K562 (cell line): Measurements from ENCODE around the gene YPEL1. TPM values are rescaled to one million over a fixed set of nuclear protein-coding genes. Genes with fewer than 3 reads are reported as not detected.

Source experiments
- FOXM1 ChIP-seq, 2 experiments: fragments of 450-650 bp in 1 of 2; sonication (generic) in 1 of 2; formaldehyde crosslinking in 1 of 2; IDR thresholded peaks; 2 replicates each; pipeline versions ENCODE4 v1.6.1 to v1.9.0; 2017 to 2022; ENCODE audit warnings: low read depth in 2 of 2, mild to moderate bottlenecking in 2 of 2, missing genetic modification reagents in 1 of 2, moderate library complexity in 1 of 2
- GTF2F1 ChIP-seq: IDR thresholded peaks from 2 replicates; pipeline ENCODE4 v1.6.1; 2011; ENCODE audit warnings: low read depth, low read length, improper control_type of control experiment
- HDAC1 ChIP-seq, 2 experiments: fragments of 450-650 bp; IDR thresholded peaks; 2 replicates each; pipeline ENCODE4 v1.6.1; 2016 to 2017; ENCODE audit warnings: inconsistent platforms in 1 of 2, mild to moderate bottlenecking in 1 of 2, moderate library complexity in 1 of 2
- JUND ChIP-seq, 2 experiments: IDR thresholded peaks; 2 replicates in 1 of 2; 3 replicates in 1 of 2; pipeline ENCODE4 v1.6.1; 2011; ENCODE audit warnings: borderline replicate concordance in 2 of 2, low read depth in 2 of 2, low read length in 2 of 2, improper control_type of control experiment in 1 of 2, missing biosample characterization in 1 of 2, missing genetic modification characterization in 1 of 2, missing genetic modification reagents in 1 of 2
- KLF6 ChIP-seq: fragments of 250-450 bp; sonication (Bioruptor Pico); IDR thresholded peaks from 2 replicates; pipeline ENCODE4 v1.4.0; 2020; ENCODE audit warnings: mild to moderate bottlenecking, moderate library complexity, borderline replicate concordance
- NEUROD1 ChIP-seq: fragments of 150-350 bp; IDR thresholded peaks from 2 replicates; pipeline ENCODE4 v1.6.1; 2014; ENCODE audit warnings: borderline replicate concordance, low read length, low read depth; ENCODE audit not compliant: partially characterized antibody
- OTX1 ChIP-seq: fragments of 450-650 bp; formaldehyde crosslinking; IDR thresholded peaks from 2 replicates; pipeline ENCODE4 v1.4.0; 2022; ENCODE audit warnings: mild to moderate bottlenecking
- PHTF2 ChIP-seq: fragments of 250-450 bp; sonication (Bioruptor Pico); IDR thresholded peaks from 2 replicates; pipeline ENCODE4 v1.5.0; 2021; ENCODE audit warnings: mild to moderate bottlenecking
- POLR2AphosphoS2 ChIP-seq: IDR thresholded peaks from 2 replicates; pipeline ENCODE4 v1.6.1; 2012; ENCODE audit warnings: low read length, improper control_type of control experiment
- SP1 ChIP-seq: sonication (generic); formaldehyde crosslinking; IDR thresholded peaks from 2 replicates; pipeline ENCODE4 v1.8.1; 2022; ENCODE audit warnings: mild to moderate bottlenecking, missing genetic modification reagents
- TAF15 ChIP-seq: fragments of 200-400 bp; formaldehyde crosslinking; IDR thresholded peaks from 2 replicates; pipeline ENCODE4 v1.6.1; 2017; ENCODE audit warnings: mild to moderate bottlenecking, low read depth, low read length, moderate library complexity
- ZBTB43 ChIP-seq: sonication (generic); formaldehyde crosslinking; IDR thresholded peaks from 2 replicates; pipeline ENCODE4 v1.8.0; 2023; ENCODE audit warnings: mild to moderate bottlenecking, missing genetic modification reagents
- ZNF239 ChIP-seq: fragments of 250-450 bp; sonication (Bioruptor Pico); IDR thresholded peaks from 2 replicates; pipeline ENCODE4 v1.4.0; 2020; ENCODE audit warnings: mild to moderate bottlenecking
- ZNF274 ChIP-seq: IDR thresholded peaks from 2 replicates; pipeline ENCODE4 v1.6.1; 2011; ENCODE audit warnings: low read depth, mild to moderate bottlenecking, low read length, moderate library complexity, borderline replicate concordance
- ZNF324 ChIP-seq: fragments of 250-450 bp; sonication (Bioruptor Pico); IDR thresholded peaks from 2 replicates; pipeline ENCODE4 v1.4.0; 2020; ENCODE audit warnings: mild to moderate bottlenecking
- ZNF57 ChIP-seq: fragments of 450-650 bp; formaldehyde crosslinking; IDR thresholded peaks from 2 replicates; pipeline ENCODE4 v1.4.0; 2020; ENCODE audit warnings: mild to moderate bottlenecking, moderate library complexity
- polyA plus RNA-seq, 8 experiments: library from polyadenylated mRNA; depleted of rRNA in 4 of 8; stranded (reverse) in 5 of 8; unstranded in 3 of 8; fragments of >200 nt; fragmentation: Nextera tagmentation in 2 of 8; fragmentation: Illumina TruSeq in 1 of 8; extraction: Ambion mirVana in 2 of 8; extraction: Trizol in 1 of 8; gene quantifications; 2 replicates each; pipeline versions ENCODE4 v1.2.1 to v1.2.3, GENCODE V29; 2011 to 2014; ENCODE audit warnings: inconsistent platforms in 1 of 8, missing spikeins in 1 of 8
- total RNA-seq, 7 experiments: library from RNA; depleted of rRNA in 6 of 7; stranded (reverse); fragments of >200 nt in 6 of 7; fragmentation: Illumina TruSeq in 2 of 7; extraction: Trizol in 2 of 7; gene quantifications; 2 replicates each; pipeline versions ENCODE4 v1.2.1 to v1.2.3, GENCODE V29; 2011 to 2021; ENCODE audit warnings: low replicate concordance in 1 of 7
- TF ChIP-seq, protein P1 (sequence below), 2 experiments: fragments of 150-350 bp in 1 of 2; IDR thresholded peaks; 2 replicates each; pipeline ENCODE4 v1.6.1; 2012 to 2016; ENCODE audit warnings: low read depth in 2 of 2, low read length in 2 of 2, mild to moderate bottlenecking in 1 of 2, moderate library complexity in 1 of 2

The YPEL1 gene
- total and polyA plus RNA-seq, 9 of the 15 experiments (the other 6 are each of a cell fraction or from before 2014, with no cell fraction given) = 0.07 to 2.2 (median 0.46) TPM

DNA sequence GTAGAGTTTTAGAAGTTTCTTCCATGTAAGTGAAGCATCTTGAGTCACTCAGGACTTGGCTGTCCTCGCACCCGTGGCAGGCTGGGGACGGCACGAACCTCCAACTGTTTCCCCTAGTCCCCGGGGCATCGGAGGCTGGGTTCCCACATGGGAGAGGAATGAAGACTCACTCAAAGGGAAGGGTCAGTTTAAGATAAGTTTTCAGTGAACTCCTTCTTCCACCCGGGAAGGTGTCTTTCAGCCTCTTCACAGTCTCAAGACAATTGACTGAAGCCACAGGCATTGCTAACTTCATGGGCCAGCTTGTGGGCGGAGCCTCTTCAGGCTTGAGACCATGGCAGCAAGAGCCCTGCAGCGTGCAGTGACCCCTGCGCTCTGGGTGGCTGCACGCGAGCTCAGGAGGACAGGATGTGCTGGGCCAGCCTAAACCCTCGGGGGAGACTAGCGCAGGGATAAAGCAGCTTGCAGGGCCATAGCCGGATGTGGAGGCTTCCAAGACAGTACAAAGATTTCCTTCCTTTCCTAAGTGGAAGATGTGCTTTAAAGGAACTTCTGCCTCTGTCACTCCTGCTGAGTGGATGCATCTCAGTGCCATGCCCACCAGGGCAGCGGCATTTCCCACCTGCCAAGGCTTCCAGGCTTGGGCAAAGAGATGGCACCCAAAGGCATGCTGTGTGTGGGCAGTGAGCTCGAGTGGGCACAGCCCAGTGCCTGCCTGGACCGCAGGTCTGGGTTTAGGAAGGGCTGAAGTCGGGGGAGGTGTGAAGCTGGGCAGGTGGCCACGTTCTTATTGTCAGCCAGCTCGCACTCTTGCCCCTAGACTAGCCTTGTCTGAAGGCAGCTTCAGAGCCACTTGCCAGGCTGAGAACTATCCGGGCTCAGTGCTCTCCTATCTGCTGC lies 36.9 kb downstream of the YPEL1 start (continued):
- TF ChIP-seq JUND (IDR thresholded peaks at IDR 0.05; ENCODE audit: borderline replicate concordance, low read depth, low read length) = no peak
- TF ChIP-seq JUND (tag; IDR thresholded peaks at IDR 0.05; ENCODE audit: borderline replicate concordance, low read depth, low read length) = no peak
- TF ChIP-seq FOXM1 (IDR thresholded peaks at IDR 0.05; ENCODE audit: low read depth) = no peak
- no peak for TF ChIP-seq FOXM1 (CRISPR knock-in tag; IDR thresholded peaks at IDR 0.05; ENCODE audit: low read depth)
- TF ChIP-seq PHTF2 = no peak
- TF ChIP-seq HDAC1 (IDR thresholded peaks at IDR 0.05) = no peak
- 0 out of 2 replicates have a peak, but pooled peaks have one; percentile 40 for TF ChIP-seq GTF2F1
- no peak for TF ChIP-seq KLF6 (CRISPR knock-in tag)
- TF ChIP-seq, protein P1, sequence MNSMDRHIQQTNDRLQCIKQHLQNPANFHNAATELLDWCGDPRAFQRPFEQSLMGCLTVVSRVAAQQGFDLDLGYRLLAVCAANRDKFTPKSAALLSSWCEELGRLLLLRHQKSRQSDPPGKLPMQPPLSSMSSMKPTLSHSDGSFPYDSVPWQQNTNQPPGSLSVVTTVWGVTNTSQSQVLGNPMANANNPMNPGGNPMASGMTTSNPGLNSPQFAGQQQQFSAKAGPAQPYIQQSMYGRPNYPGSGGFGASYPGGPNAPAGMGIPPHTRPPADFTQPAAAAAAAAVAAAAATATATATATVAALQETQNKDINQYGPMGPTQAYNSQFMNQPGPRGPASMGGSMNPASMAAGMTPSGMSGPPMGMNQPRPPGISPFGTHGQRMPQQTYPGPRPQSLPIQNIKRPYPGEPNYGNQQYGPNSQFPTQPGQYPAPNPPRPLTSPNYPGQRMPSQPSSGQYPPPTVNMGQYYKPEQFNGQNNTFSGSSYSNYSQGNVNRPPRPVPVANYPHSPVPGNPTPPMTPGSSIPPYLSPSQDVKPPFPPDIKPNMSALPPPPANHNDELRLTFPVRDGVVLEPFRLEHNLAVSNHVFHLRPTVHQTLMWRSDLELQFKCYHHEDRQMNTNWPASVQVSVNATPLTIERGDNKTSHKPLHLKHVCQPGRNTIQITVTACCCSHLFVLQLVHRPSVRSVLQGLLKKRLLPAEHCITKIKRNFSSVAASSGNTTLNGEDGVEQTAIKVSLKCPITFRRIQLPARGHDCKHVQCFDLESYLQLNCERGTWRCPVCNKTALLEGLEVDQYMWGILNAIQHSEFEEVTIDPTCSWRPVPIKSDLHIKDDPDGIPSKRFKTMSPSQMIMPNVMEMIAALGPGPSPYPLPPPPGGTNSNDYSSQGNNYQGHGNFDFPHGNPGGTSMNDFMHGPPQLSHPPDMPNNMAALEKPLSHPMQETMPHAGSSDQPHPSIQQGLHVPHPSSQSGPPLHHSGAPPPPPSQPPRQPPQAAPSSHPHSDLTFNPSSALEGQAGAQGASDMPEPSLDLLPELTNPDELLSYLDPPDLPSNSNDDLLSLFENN (IDR thresholded peaks at IDR 0.05; ENCODE audit: low read depth in 2 of 2, low read length in 2 of 2) = 0 out of 4 replicates have a peak, but pooled peaks of 1 of the 2 experiments have one; percentile 16
- no peak for TF ChIP-seq ZNF239
- no peak for TF ChIP-seq ZBTB43 (CRISPR knock-in tag)
- TF ChIP-seq SP1 (CRISPR knock-in tag) = no peak
- no peak for TF ChIP-seq NEUROD1
- peak; percentile 49; the same call in 1 of the 2 replicates for TF ChIP-seq OTX1 (CRISPR knock-in tag)
- TF ChIP-seq ZNF274 = no peak
- no peak; the same call in 1 of the 2 replicates for TF ChIP-seq ZNF57
- peak; percentile 83; the same call in 1 of the 2 replicates for TF ChIP-seq POLR2AphosphoS2
- TF ChIP-seq ZNF324 = 0 out of 2 replicates have a peak, but pooled peaks have one; percentile 7
- TF ChIP-seq TAF15 = peak; percentile 95
